SK-N-SH treated with all-trans-retinoic acid at 6 μM for 48 hours (cell line): ENCODE results near the gene KLF3.

ENCODE experiments used
- ATAC-seq: fragments of 200-7000 bp; cut with Tn5 transposase; 3 replicates; pipeline ENCODE4 v1.9.1; 2020; ENCODE audit warnings: mild to moderate bottlenecking, moderate library complexity
- CREB5 ChIP-seq: fragments of 250-450 bp; sonication (Bioruptor Pico); IDR thresholded peaks from 2 replicates; pipeline ENCODE4 v1.5.1; 2020; ENCODE audit warnings: low read depth, mild to moderate bottlenecking, moderate library complexity
- CSDC2 ChIP-seq: fragments of 250-450 bp; sonication (Bioruptor Pico); IDR thresholded peaks from 2 replicates; pipeline ENCODE4 v1.5.0; 2020; ENCODE audit warnings: mild to moderate bottlenecking, moderate library complexity
- CSRNP3 ChIP-seq: fragments of 250-450 bp; sonication (Bioruptor Pico); IDR thresholded peaks from 2 replicates; pipeline ENCODE4 v1.5.1; 2021; ENCODE audit warnings: mild to moderate bottlenecking, moderate library complexity
- ESRRG ChIP-seq: fragments of 250-450 bp; sonication (Bioruptor Pico); IDR thresholded peaks from 2 replicates; pipeline ENCODE4 v1.6.1; 2021; ENCODE audit warnings: mild to moderate bottlenecking
- ISL1 ChIP-seq: fragments of 250-450 bp; sonication (Bioruptor Pico); IDR thresholded peaks from 2 replicates; pipeline ENCODE4 v2.1.2; 2022; ENCODE audit warnings: mild to moderate bottlenecking, moderate library complexity
- OSR1 ChIP-seq: fragments of 250-450 bp; sonication (Bioruptor Pico); IDR thresholded peaks from 2 replicates; pipeline ENCODE4 v1.8.0; 2022; ENCODE audit warnings: moderate library complexity, mild to moderate bottlenecking, inconsistent platforms
- POU6F1 ChIP-seq: fragments of 250-450 bp; sonication (Bioruptor Pico); IDR thresholded peaks from 2 replicates; pipeline ENCODE4 v1.8.0; 2021; ENCODE audit warnings: low read depth, mild to moderate bottlenecking, moderate library complexity, borderline replicate concordance
- PPARA ChIP-seq: fragments of 250-450 bp; sonication (Bioruptor Pico); IDR thresholded peaks from 2 replicates; pipeline ENCODE4 v1.5.0; 2020; ENCODE audit warnings: mild to moderate bottlenecking, borderline replicate concordance
- RARB ChIP-seq: fragments of 250-450 bp; sonication (Bioruptor Pico); IDR thresholded peaks from 2 replicates; pipeline ENCODE4 v1.8.0; 2021; ENCODE audit warnings: mild to moderate bottlenecking, moderate library complexity
- SNAI2 ChIP-seq: fragments of 250-450 bp; sonication (Bioruptor Pico); IDR thresholded peaks from 2 replicates; pipeline ENCODE4 v1.5.0; 2020; ENCODE audit warnings: mild to moderate bottlenecking, moderate library complexity
- TCF4 ChIP-seq: fragments of 250-450 bp; sonication (Bioruptor Pico); IDR thresholded peaks from 2 replicates; pipeline ENCODE4 v1.8.0; 2021; ENCODE audit warnings: mild to moderate bottlenecking, moderate library complexity, borderline replicate concordance
- TOX ChIP-seq: fragments of 250-450 bp; sonication (Bioruptor Pico); IDR thresholded peaks from 2 replicates; pipeline ENCODE4 v1.8.0; 2021; ENCODE audit warnings: mild to moderate bottlenecking, moderate library complexity, borderline replicate concordance
- TSHZ2 ChIP-seq: fragments of 250-450 bp; sonication (Bioruptor Pico); IDR thresholded peaks from 2 replicates; pipeline ENCODE4 v1.5.0; 2020; ENCODE audit warnings: mild to moderate bottlenecking, moderate library complexity
- ZFP3 ChIP-seq: fragments of 250-450 bp; sonication (Bioruptor Pico); IDR thresholded peaks from 2 replicates; pipeline ENCODE4 v1.5.0; 2020; ENCODE audit warnings: mild to moderate bottlenecking, moderate library complexity
- ZFP30 ChIP-seq: fragments of 450-650 bp; formaldehyde crosslinking; IDR thresholded peaks from 2 replicates; pipeline ENCODE4 v1.5.0; 2022; ENCODE audit warnings: mild to moderate bottlenecking, moderate library complexity
- ZNF565 ChIP-seq: fragments of 450-650 bp; formaldehyde crosslinking; conservative IDR thresholded peaks from 2 replicates; pipeline ENCODE4 v1.5.0; 2020; ENCODE audit warnings: low read depth, mild to moderate bottlenecking, moderate library complexity
- ZNF70 ChIP-seq: fragments of 450-650 bp; formaldehyde crosslinking; IDR thresholded peaks from 2 replicates; pipeline ENCODE4 v1.5.0; 2020; ENCODE audit warnings: mild to moderate bottlenecking, moderate library complexity
- ZNF8 ChIP-seq: fragments of 450-650 bp; formaldehyde crosslinking; IDR thresholded peaks from 2 replicates; pipeline ENCODE4 v1.5.0; 2020; ENCODE audit warnings: mild to moderate bottlenecking, moderate library complexity
- TF ChIP-seq, protein P1 (sequence below): fragments of 250-450 bp; sonication (Bioruptor Pico); IDR thresholded peaks from 2 replicates; pipeline ENCODE4 v1.8.0; 2020; ENCODE audit warnings: mild to moderate bottlenecking, moderate library complexity, borderline replicate concordance

The KLF3 gene

DNA sequence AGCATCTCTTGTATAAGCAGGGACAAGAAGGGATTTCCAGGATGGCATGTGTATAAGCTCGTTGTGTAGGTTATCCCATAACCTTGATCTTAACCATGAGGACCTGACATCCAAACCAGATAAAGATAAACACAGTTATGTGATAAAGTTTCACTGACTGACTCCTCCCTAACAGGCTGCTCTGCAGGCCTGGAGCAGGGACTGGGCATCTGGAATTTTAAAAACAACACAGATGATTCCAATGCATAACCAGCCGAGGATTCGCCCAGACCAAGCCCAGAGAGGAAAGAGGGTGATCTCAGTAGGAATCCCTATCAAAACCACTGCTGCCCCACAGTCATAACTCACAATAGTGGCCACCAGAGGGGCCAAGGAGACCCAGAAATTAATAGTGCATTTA lies 22.7 kb downstream of the KLF3 start:
- TF ChIP-seq OSR1 (CRISPR knock-in tag) (no peak), ZNF565 (CRISPR knock-in tag) (no peak), ZFP3 (CRISPR knock-in tag) (no peak), TSHZ2 (CRISPR knock-in tag) (peak; percentile 66; the same call in 1 of the 2 replicates), CSRNP3 (CRISPR knock-in tag) (no peak), TOX (CRISPR knock-in tag) (no peak), SNAI2 (CRISPR knock-in tag) (no peak), ZNF70 (no peak), CREB5 (CRISPR knock-in tag) (no peak), RARB (CRISPR knock-in tag) (no peak), CSDC2 (CRISPR knock-in tag) (no peak), ESRRG (CRISPR knock-in tag) (no peak), TCF4 (CRISPR knock-in tag) (peak; percentile 81; the same call in 1 of the 2 replicates), PPARA (CRISPR knock-in tag) (no peak), ZNF8 (CRISPR knock-in tag) (no peak), ISL1 (no peak), POU6F1 (no peak)
- TF ChIP-seq, protein P1, sequence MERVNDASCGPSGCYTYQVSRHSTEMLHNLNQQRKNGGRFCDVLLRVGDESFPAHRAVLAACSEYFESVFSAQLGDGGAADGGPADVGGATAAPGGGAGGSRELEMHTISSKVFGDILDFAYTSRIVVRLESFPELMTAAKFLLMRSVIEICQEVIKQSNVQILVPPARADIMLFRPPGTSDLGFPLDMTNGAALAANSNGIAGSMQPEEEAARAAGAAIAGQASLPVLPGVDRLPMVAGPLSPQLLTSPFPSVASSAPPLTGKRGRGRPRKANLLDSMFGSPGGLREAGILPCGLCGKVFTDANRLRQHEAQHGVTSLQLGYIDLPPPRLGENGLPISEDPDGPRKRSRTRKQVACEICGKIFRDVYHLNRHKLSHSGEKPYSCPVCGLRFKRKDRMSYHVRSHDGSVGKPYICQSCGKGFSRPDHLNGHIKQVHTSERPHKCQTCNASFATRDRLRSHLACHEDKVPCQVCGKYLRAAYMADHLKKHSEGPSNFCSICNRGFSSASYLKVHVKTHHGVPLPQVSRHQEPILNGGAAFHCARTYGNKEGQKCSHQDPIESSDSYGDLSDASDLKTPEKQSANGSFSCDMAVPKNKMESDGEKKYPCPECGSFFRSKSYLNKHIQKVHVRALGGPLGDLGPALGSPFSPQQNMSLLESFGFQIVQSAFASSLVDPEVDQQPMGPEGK (CRISPR knock-in tag) = no peak
- peak; percentile 79 for ATAC-seq

GRCh38 chr4:38687571-38688011 lies 23.6 kb downstream of the KLF3 start:
- TF ChIP-seq ZFP30 (CRISPR knock-in tag) = no peak
- no peak for TF ChIP-seq PPARA (CRISPR knock-in tag)
- TF ChIP-seq TOX (CRISPR knock-in tag) = no peak
- no peak for TF ChIP-seq ISL1
- TF ChIP-seq ZNF565 (CRISPR knock-in tag) = no peak
- TF ChIP-seq CSRNP3 (CRISPR knock-in tag) = no peak
- TF ChIP-seq, all 23 proteins: peak for 0
- ATAC-seq = no peak
